ENCODE results near the gene PCDHGA1.

DNA sequence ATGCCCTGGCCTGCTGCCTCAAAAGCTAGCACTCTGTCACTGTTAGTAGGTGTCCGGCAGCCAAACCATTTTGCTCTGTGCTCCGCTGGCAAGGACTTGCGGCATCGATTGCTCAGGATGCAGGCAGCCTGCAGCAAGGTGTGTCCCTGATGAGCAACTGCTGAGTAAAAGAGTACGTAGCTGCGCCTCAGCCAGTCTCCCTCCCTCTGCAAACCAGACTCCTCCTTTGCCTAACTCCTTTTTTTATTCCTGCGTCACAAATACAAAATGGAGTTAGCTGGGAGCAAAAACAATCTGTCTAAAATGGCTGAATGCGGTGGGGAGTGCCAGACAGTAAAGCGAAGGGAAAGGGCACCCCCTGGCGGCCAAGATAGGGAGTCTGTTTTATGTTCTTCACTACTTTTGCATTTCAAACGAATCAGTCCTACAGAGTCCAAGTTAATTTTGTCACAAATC is 227.4 kb downstream of the PCDHGA1 start:
- TF ChIP-seq CTCF (IDR thresholded peaks at IDR 0.05; ENCODE audit: low read depth, low read length) (peak; percentile 78), EZH2phosphoT487 (IDR thresholded peaks at IDR 0.05; ENCODE audit: low read depth) (no peak)
